ENCODE measurements around the gene CD5L.

The CD5L gene

DNA sequence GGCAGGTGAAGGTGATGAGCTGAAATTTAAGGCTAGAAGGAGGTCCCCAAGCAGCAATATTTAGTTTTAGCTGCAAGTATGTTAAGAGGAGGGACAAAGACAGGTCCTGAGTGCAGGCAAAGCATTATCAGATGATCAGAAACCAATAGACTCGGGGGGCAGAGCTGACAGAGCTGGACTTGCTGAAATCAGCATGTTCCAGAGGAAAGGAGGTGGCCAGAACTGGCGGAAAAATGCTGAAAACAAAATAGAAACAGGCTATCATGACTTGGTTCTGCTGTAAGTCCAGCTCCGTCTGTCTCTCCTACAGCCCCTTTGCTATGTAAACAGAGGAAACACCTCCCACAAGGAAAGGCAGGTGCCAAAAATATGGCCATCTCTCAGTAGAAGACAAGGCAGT lies at the start of gene CD5L:
CD5L (minus strand) TSS at position 101 of the 400 bp plus-strand sequence. CDS start 107 bp downstream, outside the sequence.
- H3K4me3 ChIP-seq (ENCODE audit: low read depth, low read length): no peak within 1 kb of the TSS
- TF ChIP-seq CTCF (IDR thresholded peaks at IDR 0.05; ENCODE audit: low read depth, low read length): no peak

DNA sequence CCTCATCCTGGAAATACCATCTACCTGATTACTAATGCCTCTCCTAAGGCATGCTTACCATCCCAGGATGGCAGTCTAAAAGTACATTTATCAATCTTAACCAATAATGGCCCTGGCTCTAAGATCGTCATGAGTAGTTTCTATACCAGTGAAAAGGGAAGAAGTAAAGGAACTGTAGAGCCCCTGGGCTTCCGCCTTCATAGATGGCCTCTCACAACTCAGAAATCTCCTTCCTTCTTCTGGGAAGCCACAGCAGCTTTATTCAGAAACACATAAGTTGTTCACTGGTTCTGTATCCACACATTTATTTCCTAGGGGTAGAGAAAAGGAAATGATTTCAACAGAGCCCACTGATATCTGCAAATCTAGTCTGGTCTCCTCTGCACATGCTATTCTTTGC lies 41.0 kb upstream of the CD5L start:
- TF ChIP-seq CTCF (IDR thresholded peaks at IDR 0.05; ENCODE audit: low read depth, low read length): no peak

DNA sequence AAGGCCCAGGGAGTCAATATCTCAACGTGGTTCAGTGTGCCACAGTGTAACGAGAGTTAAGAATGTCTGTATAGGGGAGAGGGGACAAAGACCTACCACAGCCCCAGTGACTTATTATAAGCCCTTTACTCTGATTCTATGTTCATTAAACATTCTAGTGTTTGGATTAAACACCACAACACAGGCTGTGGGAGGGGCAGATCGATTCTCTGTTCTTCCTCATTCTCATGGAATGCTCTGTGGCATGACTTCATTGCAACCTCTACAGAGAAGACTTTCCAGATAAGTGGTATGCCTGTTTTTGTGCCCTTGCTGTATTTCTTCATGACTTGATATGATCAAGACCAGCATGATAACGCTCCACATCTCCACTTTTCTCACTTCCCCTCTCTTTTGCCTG lies 39.0 kb upstream of the CD5L start:
- TF ChIP-seq CTCF (IDR thresholded peaks at IDR 0.05; ENCODE audit: low read depth, low read length): no peak
- no peak overlapping the region for H3K4me3 ChIP-seq (ENCODE audit: low read depth, low read length)

More for the DNA sequence above, 41.0 kb upstream of the CD5L start:
- no peak overlapping the region for H3K4me3 ChIP-seq (ENCODE audit: low read depth, low read length)

- no peak for TF ChIP-seq CTCF (IDR thresholded peaks at IDR 0.05; ENCODE audit: low read depth, low read length)
- H3K4me3 ChIP-seq (ENCODE audit: low read depth, low read length): no peak overlapping the region
These were observed 36.5 kb upstream of the CD5L start for GRCh38 chr1:157878059-157878458.

- no peak overlapping the region for H3K4me3 ChIP-seq (ENCODE audit: low read depth, low read length)
- TF ChIP-seq CTCF (IDR thresholded peaks at IDR 0.05; ENCODE audit: low read depth, low read length): no peak
These were observed 28.9 kb upstream of the CD5L start for GRCh38 chr1:157870490-157870889.

DNA sequence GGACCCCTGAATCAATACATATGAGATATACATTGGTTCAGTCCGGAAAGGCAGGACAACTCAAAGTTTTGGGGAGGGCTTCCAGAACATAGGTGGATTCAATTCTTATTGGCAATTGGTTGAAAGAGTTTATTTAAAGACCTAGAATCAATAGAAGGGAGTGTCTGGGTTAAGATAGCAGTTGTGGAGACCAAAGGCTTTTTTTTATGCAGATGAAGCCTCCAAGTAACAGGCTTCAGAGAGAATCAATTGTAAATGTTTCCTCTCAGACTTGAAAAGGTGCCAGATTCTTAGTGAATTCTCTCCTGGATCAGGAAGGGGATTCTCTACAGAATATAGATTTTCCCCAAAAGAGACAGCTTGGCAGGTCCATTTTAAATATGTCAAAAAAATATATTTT lies 27.0 kb upstream of the CD5L start:
- TF ChIP-seq CTCF (IDR thresholded peaks at IDR 0.05; ENCODE audit: low read depth, low read length): no peak
- no peak overlapping the region for H3K4me3 ChIP-seq (ENCODE audit: low read depth, low read length)

DNA sequence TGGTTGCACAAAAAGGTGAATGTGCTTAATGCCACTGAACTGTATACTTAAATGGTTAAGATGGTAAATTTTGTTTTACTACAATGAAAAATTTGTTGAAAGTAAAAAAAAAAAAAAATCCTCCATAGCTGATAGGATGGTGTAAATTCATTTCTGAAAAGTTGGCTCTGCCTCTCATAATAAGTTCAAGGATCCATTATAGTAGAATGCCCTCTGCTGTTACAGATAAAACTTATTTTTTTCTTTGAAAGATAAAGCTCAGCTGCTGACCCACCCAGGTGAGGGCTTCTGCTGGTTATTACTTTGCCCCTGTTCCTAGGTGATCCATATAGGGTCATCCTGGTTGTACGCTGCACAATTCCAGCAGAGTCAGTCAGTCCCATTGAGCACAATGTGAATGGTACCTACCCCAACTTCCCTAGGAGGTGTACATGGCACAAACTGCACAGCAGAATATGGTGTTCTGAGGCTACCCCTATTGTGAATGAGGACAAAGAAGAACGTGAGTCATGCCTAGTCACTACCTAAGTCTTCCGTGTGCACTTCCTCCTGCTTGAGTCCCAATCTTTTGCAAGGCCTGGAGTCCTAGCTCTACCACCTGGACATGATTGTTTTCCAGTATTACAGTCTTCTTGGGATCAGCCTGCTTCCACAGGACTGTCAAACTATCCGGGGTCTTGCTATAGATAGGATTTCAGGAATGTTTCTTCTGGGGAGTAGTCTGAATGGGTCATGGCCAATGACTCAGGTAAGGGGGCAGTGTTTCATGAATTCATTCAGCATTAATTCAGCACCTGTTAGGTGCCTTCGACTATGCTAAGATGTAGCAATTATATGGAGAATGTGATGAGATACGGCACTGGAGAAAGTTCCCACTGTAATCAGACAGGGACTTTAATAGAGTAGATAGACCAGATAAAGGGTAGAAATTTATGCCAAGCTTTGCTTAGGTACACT lies 20.8 kb upstream of the CD5L start:
- TF ChIP-seq CTCF (IDR thresholded peaks at IDR 0.05; ENCODE audit: low read depth, low read length): no peak
- no peak overlapping the region for H3K4me3 ChIP-seq (ENCODE audit: low read depth, low read length)
